ENCODE measurements around the gene TPX2. TPM values are rescaled to one million over a fixed set of nuclear protein-coding genes. Genes with fewer than 3 reads are reported as not detected.

The TPX2 gene
- total and polyA plus RNA-seq, 2 of the 8 experiments (the other 6 are each of a cell fraction or from before 2014, with no cell fraction given): 43.6 to 125 TPM

DNA sequence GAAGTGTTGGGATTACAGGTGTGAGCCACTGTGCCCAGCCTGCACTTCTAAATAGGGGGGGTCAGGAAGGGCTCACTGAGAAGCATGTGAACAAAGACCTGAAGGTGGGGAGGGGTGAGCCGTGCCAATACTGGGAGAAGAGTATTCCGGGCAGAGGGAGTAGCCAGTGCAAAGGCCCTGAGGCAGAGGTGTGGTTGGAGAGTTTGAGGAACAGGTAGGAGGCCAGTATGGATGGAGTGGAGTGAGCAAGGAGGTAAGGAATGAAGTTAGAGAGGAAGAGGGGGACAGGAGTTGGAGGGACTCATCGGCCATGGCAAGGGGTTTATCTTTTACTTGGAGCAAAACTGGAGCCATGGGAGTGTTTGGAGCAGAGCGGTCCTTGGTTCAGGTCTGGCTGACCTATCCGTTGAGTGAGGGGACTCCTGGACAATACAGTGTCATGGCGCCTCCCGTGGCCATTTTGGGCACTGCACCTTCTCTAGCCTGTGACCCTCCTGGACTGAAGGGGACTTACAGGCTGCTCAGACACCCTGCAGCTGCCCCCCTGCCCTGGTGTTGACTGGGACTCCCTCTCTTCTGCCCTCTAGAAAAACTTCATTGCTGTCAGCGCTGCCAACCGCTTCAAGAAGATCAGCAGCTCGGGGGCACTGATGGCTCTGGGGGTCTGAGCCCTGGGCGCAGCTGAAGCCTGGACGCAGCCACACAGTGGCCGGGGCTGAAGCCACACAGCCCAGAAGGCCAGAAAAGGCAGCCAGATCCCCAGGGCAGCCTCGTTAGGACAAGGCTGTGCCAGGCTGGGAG is 94.2 kb downstream of the TPX2 start (continued):
- TF ChIP-seq TCF12 (IDR thresholded peaks at IDR 0.05; ENCODE audit: low read depth, low read length) (no peak), POU5F1 (IDR thresholded peaks at IDR 0.05; ENCODE audit: low read depth, low read length) (no peak), RFX5 (IDR thresholded peaks at IDR 0.05; ENCODE audit: borderline replicate concordance, low read depth, low read length) (no peak), PHF8 (conservative IDR thresholded peaks at IDR 0.05; ENCODE audit: low read depth, low read length) (no peak), SRF (IDR thresholded peaks at IDR 0.05; ENCODE audit: low read depth, low read length) (no peak), POLR2A (IDR thresholded peaks at IDR 0.05; ENCODE audit: control extremely low read depth in 1 of 2, low read depth in 2 of 2, low read length in 2 of 2) (no peak)
